GM23338 (cell line): ENCODE results near the gene JARID2. TPM values are rescaled to one million over a fixed set of nuclear protein-coding genes. Genes with fewer than 3 reads are reported as not detected.

ENCODE experiments used
- ATAC-seq: fragments of 200-7000 bp; cut with Tn5 transposase; 3 replicates; pipeline ENCODE4 v1.9.1; 2020
- DNase-seq: peaks from one replicate; pipeline ENCODE4 v3.0.0-alpha.2; 2015; ENCODE audit warnings: low spot score
- H2AFZ ChIP-seq: fragments of 200-600 bp; sonication (generic); 2 replicates; pipeline ENCODE4 v1.8.0; 2016; ENCODE audit warnings: antibody characterized with exemption, mild to moderate bottlenecking, moderate library complexity
- H3F3A ChIP-seq: fragments of 200-600 bp; sonication (generic); replicated peaks from 2 replicates; pipeline ENCODE4 v1.8.0; 2017; ENCODE audit warnings: antibody characterized with exemption, mixed run types, low read depth
- H3K27ac ChIP-seq: fragments of 200-600 bp; sonication (generic); 2 replicates; pipeline ENCODE4 v1.6.1; 2016; ENCODE audit warnings: low read depth
- H3K27me3 ChIP-seq: fragments of 200-600 bp; sonication (generic); 2 replicates; pipeline ENCODE4 v1.8.0; 2016; ENCODE audit warnings: mild to moderate bottlenecking, mixed run types, moderate library complexity; ENCODE audit not compliant: insufficient read depth
- H3K36me3 ChIP-seq: fragments of 200-600 bp; sonication (generic); 2 replicates; pipeline ENCODE4 v1.8.0; 2016; ENCODE audit warnings: mild to moderate bottlenecking; ENCODE audit not compliant: insufficient read depth
- H3K4me1 ChIP-seq: fragments of 200-600 bp; sonication (generic); 2 replicates; pipeline ENCODE4 v1.8.0; 2016; ENCODE audit warnings: mild to moderate bottlenecking, moderate library complexity; ENCODE audit not compliant: insufficient read depth
- H3K4me2 ChIP-seq: fragments of 200-600 bp; sonication (generic); 2 replicates; pipeline ENCODE4 v1.7.1; 2017; ENCODE audit warnings: mixed run types
- H3K4me3 ChIP-seq: fragments of 200-600 bp; sonication (generic); 2 replicates; pipeline ENCODE4 v1.6.1; 2016; ENCODE audit warnings: mixed run types
- H3K79me2 ChIP-seq: fragments of 200-600 bp; sonication (generic); replicated peaks from 2 replicates; pipeline ENCODE4 v1.8.0; 2017; ENCODE audit warnings: mild to moderate bottlenecking; ENCODE audit not compliant: insufficient read depth
- H3K9me2 ChIP-seq: fragments of 200-600 bp; sonication (generic); 2 replicates; pipeline ENCODE4 v1.8.0; 2017; ENCODE audit not compliant: insufficient read depth
- H4K20me1 ChIP-seq: fragments of 200-600 bp; sonication (generic); replicated peaks from 2 replicates; pipeline ENCODE4 v1.8.0; 2017; ENCODE audit warnings: mild to moderate bottlenecking; ENCODE audit not compliant: insufficient read depth
- H3K27ac Mint-ChIP-seq: 2 replicates; pipeline ENCODE4 v1.8.0; 2020; ENCODE audit warnings: inconsistent platforms, mild to moderate bottlenecking, moderate library complexity, mixed read lengths
- H3K27me3 Mint-ChIP-seq: 3 replicates; pipeline ENCODE4 v1.8.0; 2022; ENCODE audit warnings: low read depth, mild to moderate bottlenecking, moderate library complexity, mixed read lengths, inconsistent platforms; ENCODE audit not compliant: insufficient read depth, poor library complexity
- H3K36me3 Mint-ChIP-seq: 3 replicates; pipeline ENCODE4 v1.8.0; 2021; ENCODE audit warnings: low read depth, mild to moderate bottlenecking, inconsistent platforms, moderate library complexity, mixed read lengths
- H3K4me1 Mint-ChIP-seq: 3 replicates; pipeline ENCODE4 v1.8.0; 2020; ENCODE audit warnings: mild to moderate bottlenecking, inconsistent platforms, mixed read lengths
- H3K4me3 Mint-ChIP-seq: 3 replicates; pipeline ENCODE4 v1.8.0; 2021; ENCODE audit warnings: moderate library complexity, mild to moderate bottlenecking, inconsistent platforms, mixed read lengths
- H3K9me3 Mint-ChIP-seq: 3 replicates; pipeline ENCODE4 v1.8.0; 2020; ENCODE audit warnings: moderate library complexity, mild to moderate bottlenecking, inconsistent platforms, mixed read lengths
- EZH2phosphoT487 ChIP-seq: fragments of 200-600 bp; sonication (generic); IDR thresholded peaks from one replicate; pipeline ENCODE4 v1.8.1; 2018; ENCODE audit warnings: antibody characterized with exemption; ENCODE audit not compliant: unreplicated experiment
- NANOG ChIP-seq: IDR thresholded peaks from 2 replicates; pipeline ENCODE4 v1.6.1; 2016; ENCODE audit warnings: antibody characterized with exemption, borderline replicate concordance
- STAT1 ChIP-seq: IDR thresholded peaks from one replicate; pipeline ENCODE4 v1.6.1; 2016; ENCODE audit warnings: antibody characterized with exemption; ENCODE audit not compliant: unreplicated experiment
- ZNF114 ChIP-seq: fragments of 250-450 bp; sonication (Bioruptor Pico); IDR thresholded peaks from 2 replicates; pipeline ENCODE4 v1.5.0; 2020; ENCODE audit warnings: mild to moderate bottlenecking, moderate library complexity
- polyA plus RNA-seq: library from polyadenylated mRNA; unstranded; fragments of >200 nt; fragmentation: Nextera tagmentation; extraction: Ambion mirVana; gene quantifications from 2 replicates; pipeline ENCODE4 v1.2.1, GENCODE V29; 2016
- total RNA-seq: library from RNA; depleted of rRNA; stranded (reverse); fragments of >200 nt; shearing (Covaris generic); gene quantifications from 2 replicates; pipeline ENCODE4 v1.2.3, GENCODE V29; 2014
- TF ChIP-seq, protein P1 (sequence below), 2 experiments: fragments of 200-600 bp in 1 of 2; sonication (generic) in 1 of 2; conservative IDR thresholded peaks; 2 replicates each; pipeline versions ENCODE4 v1.5.1 to v1.6.1; 2016 to 2017; ENCODE audit warnings: antibody characterized with exemption in 2 of 2, low read depth in 2 of 2, mild to moderate bottlenecking in 2 of 2, moderate library complexity in 1 of 2
- TF ChIP-seq, protein P2 (sequence below): fragments of 250-450 bp; sonication (Bioruptor Pico); IDR thresholded peaks from 2 replicates; pipeline ENCODE4 v1.5.0; 2020; ENCODE audit warnings: mild to moderate bottlenecking, moderate library complexity
- TF ChIP-seq, protein P3 (sequence below): IDR thresholded peaks from one replicate; pipeline ENCODE4 v1.6.1; 2018; ENCODE audit warnings: antibody characterized with exemption; ENCODE audit not compliant: unreplicated experiment

JARID2 gene
- total and polyA plus RNA-seq, 2 experiments from 2014 or later: 92.8 to 196 TPM

DNA sequence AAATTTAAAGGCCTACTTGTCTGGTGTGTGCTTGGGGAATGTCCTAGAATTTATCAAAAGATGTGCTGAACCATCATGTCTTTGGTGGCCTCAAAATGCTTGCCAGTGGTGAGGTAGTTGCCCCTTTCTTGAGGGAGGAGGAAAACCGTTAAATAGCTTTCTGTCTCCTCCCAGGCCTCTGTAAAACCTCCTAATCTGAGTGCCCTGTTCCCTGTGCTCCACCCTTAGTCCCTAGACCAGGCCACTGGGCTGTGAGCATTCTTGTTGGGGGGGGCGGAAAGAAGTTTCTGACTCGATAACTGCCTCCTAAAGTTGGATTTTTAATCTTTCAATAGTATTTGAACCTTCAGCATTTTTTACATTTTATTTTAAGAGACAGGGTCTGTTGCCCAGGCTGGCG lies 23.1 kb downstream of the JARID2 start:
- no peak overlapping the region for H2AFZ ChIP-seq
- Mint-ChIP-seq H3K27me3 (peaks cover 27% of the 10 kb centered on the region), H3K27ac (peak overlapping the region; percentile 79; the same call in 1 of the 2 replicates), H3K4me1 (peaks cover 97% of the 10 kb centered on the region), H3K36me3 (peaks cover 42% of the 10 kb centered on the region), H3K4me3 (peak overlapping the region; percentile 67), H3K9me3 (no peaks in the 10 kb centered on the region; the same call in 2 of the 3 replicates)
- peak overlapping the region; percentile 90 for H3K4me2 ChIP-seq
- H3F3A ChIP-seq: peaks cover 48% of the 10 kb centered on the region
- DNase-seq: no peak
- peak; percentile 9 for ATAC-seq
- H3K36me3 ChIP-seq: no peaks in the 10 kb centered on the region
- peaks cover 100% of the 10 kb centered on the region for H3K79me2 ChIP-seq
- peak overlapping the region; percentile 43 for H3K4me3 ChIP-seq
- no peaks in the 10 kb centered on the region for H3K9me2 ChIP-seq
- H3K4me1 ChIP-seq: peaks cover 97% of the 10 kb centered on the region
- H3K27ac ChIP-seq: peak overlapping the region; percentile 64
- TF ChIP-seq NANOG: no peak
- no peak for TF ChIP-seq EZH2phosphoT487
- TF ChIP-seq, protein P1, sequence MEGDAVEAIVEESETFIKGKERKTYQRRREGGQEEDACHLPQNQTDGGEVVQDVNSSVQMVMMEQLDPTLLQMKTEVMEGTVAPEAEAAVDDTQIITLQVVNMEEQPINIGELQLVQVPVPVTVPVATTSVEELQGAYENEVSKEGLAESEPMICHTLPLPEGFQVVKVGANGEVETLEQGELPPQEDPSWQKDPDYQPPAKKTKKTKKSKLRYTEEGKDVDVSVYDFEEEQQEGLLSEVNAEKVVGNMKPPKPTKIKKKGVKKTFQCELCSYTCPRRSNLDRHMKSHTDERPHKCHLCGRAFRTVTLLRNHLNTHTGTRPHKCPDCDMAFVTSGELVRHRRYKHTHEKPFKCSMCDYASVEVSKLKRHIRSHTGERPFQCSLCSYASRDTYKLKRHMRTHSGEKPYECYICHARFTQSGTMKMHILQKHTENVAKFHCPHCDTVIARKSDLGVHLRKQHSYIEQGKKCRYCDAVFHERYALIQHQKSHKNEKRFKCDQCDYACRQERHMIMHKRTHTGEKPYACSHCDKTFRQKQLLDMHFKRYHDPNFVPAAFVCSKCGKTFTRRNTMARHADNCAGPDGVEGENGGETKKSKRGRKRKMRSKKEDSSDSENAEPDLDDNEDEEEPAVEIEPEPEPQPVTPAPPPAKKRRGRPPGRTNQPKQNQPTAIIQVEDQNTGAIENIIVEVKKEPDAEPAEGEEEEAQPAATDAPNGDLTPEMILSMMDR (conservative IDR thresholded peaks at IDR 0.05; ENCODE audit: low read depth in 2 of 2): no peak
- no peaks in the 10 kb centered on the region for H3K27me3 ChIP-seq
- peaks cover 75% of the 10 kb centered on the region for H4K20me1 ChIP-seq

DNA sequence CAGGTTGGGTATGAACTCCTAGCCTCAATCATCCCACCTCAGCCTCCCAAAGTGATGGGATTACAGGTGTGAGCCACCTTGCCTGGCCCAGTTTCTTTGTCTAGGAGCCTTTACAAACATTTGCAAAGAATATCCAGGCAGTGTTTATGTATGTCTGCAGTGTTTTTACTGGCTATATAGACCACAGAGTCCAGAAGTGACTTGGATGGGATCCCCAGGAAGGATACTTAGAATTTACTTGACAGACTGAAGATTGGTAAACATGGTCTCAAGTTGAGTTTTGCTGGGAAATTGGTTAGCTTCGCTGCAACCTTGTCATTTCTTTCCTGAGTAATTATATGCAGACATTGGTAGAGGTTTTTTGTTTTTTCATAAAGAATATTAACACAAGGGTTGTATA lies 23.8 kb downstream of the JARID2 start:
- no peaks in the 10 kb centered on the region; the same call in 2 of the 3 replicates for H3K9me3 Mint-ChIP-seq
- peak overlapping the region; percentile 63 for H3K27ac Mint-ChIP-seq
- H3K9me2 ChIP-seq: no peaks in the 10 kb centered on the region
- ATAC-seq: no peak
- H3K27ac ChIP-seq: peak overlapping the region; percentile 41
- H3K79me2 ChIP-seq: peaks cover 100% of the 10 kb centered on the region
- peak overlapping the region; percentile 67 for H3K4me3 Mint-ChIP-seq
- peaks cover 48% of the 10 kb centered on the region for H3F3A ChIP-seq
- no peak for DNase-seq
- peaks cover 48% of the 10 kb centered on the region for H3K36me3 Mint-ChIP-seq
- H3K4me2 ChIP-seq: peak overlapping the region; percentile 90
- H4K20me1 ChIP-seq: peaks cover 75% of the 10 kb centered on the region
- H3K27me3 ChIP-seq: no peaks in the 10 kb centered on the region
- H3K36me3 ChIP-seq: no peaks in the 10 kb centered on the region
- peaks cover 97% of the 10 kb centered on the region for H3K4me1 Mint-ChIP-seq
- peak overlapping the region; percentile 43 for H3K4me3 ChIP-seq
- H2AFZ ChIP-seq: no peak overlapping the region
- H3K4me1 ChIP-seq: peaks cover 97% of the 10 kb centered on the region
- H3K27me3 Mint-ChIP-seq: peaks cover 27% of the 10 kb centered on the region
- TF ChIP-seq, protein P2, sequence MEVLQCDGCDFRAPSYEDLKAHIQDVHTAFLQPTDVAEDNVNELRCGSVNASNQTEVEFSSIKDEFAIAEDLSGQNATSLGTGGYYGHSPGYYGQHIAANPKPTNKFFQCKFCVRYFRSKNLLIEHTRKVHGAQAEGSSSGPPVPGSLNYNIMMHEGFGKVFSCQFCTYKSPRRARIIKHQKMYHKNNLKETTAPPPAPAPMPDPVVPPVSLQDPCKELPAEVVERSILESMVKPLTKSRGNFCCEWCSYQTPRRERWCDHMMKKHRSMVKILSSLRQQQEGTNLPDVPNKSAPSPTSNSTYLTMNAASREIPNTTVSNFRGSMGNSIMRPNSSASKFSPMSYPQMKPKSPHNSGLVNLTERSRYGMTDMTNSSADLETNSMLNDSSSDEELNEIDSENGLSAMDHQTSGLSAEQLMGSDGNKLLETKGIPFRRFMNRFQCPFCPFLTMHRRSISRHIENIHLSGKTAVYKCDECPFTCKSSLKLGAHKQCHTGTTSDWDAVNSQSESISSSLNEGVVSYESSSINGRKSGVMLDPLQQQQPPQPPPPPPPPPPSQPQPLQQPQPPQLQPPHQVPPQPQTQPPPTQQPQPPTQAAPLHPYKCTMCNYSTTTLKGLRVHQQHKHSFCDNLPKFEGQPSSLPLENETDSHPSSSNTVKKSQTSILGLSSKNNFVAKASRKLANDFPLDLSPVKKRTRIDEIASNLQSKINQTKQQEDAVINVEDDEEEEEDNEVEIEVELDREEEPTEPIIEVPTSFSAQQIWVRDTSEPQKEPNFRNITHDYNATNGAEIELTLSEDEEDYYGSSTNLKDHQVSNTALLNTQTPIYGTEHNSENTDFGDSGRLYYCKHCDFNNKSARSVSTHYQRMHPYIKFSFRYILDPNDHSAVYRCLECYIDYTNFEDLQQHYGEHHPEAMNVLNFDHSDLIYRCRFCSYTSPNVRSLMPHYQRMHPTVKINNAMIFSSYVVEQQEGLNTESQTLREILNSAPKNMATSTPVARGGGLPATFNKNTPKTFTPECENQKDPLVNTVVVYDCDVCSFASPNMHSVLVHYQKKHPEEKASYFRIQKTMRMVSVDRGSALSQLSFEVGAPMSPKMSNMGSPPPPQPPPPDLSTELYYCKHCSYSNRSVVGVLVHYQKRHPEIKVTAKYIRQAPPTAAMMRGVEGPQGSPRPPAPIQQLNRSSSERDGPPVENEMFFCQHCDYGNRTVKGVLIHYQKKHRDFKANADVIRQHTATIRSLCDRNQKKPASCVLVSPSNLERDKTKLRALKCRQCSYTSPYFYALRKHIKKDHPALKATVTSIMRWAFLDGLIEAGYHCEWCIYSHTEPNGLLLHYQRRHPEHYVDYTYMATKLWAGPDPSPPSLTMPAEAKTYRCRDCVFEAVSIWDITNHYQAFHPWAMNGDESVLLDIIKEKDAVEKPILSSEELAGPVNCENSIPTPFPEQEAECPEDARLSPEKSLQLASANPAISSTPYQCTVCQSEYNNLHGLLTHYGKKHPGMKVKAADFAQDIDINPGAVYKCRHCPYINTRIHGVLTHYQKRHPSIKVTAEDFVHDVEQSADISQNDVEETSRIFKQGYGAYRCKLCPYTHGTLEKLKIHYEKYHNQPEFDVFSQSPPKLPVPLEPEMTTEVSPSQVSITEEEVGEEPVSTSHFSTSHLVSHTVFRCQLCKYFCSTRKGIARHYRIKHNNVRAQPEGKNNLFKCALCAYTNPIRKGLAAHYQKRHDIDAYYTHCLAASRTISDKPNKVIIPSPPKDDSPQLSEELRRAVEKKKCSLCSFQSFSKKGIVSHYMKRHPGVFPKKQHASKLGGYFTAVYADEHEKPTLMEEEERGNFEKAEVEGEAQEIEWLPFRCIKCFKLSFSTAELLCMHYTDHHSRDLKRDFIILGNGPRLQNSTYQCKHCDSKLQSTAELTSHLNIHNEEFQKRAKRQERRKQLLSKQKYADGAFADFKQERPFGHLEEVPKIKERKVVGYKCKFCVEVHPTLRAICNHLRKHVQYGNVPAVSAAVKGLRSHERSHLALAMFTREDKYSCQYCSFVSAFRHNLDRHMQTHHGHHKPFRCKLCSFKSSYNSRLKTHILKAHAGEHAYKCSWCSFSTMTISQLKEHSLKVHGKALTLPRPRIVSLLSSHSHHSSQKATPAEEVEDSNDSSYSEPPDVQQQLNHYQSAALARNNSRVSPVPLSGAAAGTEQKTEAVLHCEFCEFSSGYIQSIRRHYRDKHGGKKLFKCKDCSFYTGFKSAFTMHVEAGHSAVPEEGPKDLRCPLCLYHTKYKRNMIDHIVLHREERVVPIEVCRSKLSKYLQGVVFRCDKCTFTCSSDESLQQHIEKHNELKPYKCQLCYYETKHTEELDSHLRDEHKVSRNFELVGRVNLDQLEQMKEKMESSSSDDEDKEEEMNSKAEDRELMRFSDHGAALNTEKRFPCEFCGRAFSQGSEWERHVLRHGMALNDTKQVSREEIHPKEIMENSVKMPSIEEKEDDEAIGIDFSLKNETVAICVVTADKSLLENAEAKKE (CRISPR knock-in tag): no peak
- TF ChIP-seq, protein P1 (conservative IDR thresholded peaks at IDR 0.05; ENCODE audit: low read depth in 2 of 2): no peak
- TF ChIP-seq STAT1 (no peak), NANOG (no peak), ZNF114 (no peak)
- TF ChIP-seq, protein P3, sequence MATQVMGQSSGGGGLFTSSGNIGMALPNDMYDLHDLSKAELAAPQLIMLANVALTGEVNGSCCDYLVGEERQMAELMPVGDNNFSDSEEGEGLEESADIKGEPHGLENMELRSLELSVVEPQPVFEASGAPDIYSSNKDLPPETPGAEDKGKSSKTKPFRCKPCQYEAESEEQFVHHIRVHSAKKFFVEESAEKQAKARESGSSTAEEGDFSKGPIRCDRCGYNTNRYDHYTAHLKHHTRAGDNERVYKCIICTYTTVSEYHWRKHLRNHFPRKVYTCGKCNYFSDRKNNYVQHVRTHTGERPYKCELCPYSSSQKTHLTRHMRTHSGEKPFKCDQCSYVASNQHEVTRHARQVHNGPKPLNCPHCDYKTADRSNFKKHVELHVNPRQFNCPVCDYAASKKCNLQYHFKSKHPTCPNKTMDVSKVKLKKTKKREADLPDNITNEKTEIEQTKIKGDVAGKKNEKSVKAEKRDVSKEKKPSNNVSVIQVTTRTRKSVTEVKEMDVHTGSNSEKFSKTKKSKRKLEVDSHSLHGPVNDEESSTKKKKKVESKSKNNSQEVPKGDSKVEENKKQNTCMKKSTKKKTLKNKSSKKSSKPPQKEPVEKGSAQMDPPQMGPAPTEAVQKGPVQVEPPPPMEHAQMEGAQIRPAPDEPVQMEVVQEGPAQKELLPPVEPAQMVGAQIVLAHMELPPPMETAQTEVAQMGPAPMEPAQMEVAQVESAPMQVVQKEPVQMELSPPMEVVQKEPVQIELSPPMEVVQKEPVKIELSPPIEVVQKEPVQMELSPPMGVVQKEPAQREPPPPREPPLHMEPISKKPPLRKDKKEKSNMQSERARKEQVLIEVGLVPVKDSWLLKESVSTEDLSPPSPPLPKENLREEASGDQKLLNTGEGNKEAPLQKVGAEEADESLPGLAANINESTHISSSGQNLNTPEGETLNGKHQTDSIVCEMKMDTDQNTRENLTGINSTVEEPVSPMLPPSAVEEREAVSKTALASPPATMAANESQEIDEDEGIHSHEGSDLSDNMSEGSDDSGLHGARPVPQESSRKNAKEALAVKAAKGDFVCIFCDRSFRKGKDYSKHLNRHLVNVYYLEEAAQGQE: no peak
